Liver (tissue), 3 donors: ENCODE data around the gene LRFN5.

Experiments
- FOXA1 ChIP-seq: IDR thresholded peaks from 2 replicates; pipeline ENCODE4 v1.6.1; 2016; ENCODE audit warnings: antibody characterized with exemption
- GABPA ChIP-seq, 2 donors: IDR thresholded peaks in 1 of 2; conservative IDR thresholded peaks in 1 of 2; 2 replicates each; pipeline ENCODE4 v1.6.1; 2016; ENCODE audit warnings: antibody characterized with exemption in 2 of 2, mild to moderate bottlenecking in 1 of 2, moderate library complexity in 1 of 2
- RAD21 ChIP-seq, 2 donors: IDR thresholded peaks; 2 replicates each; pipeline ENCODE4 v1.6.1; 2016; ENCODE audit warnings: antibody characterized with exemption in 2 of 2, mild to moderate bottlenecking in 2 of 2
- RXRA ChIP-seq, 2 donors: IDR thresholded peaks; 2 replicates each; pipeline ENCODE4 v1.6.1; 2017 to 2018; ENCODE audit warnings: antibody characterized with exemption in 2 of 2, mild to moderate bottlenecking in 1 of 2
- TAF1 ChIP-seq: conservative IDR thresholded peaks from 2 replicates; pipeline ENCODE4 v1.6.1; 2016; ENCODE audit warnings: antibody characterized with exemption, mild to moderate bottlenecking
- TF ChIP-seq, protein P1 (sequence below): fragments of 150-350 bp; IDR thresholded peaks from 2 replicates; pipeline ENCODE4 v1.5.1; 2017; ENCODE audit warnings: improper control_type of control experiment, low read depth, low read length; ENCODE audit not compliant: missing input control
- TF ChIP-seq, protein P2 (sequence below): IDR thresholded peaks from 2 replicates; pipeline ENCODE4 v1.6.1; 2016; ENCODE audit warnings: antibody characterized with exemption, mild to moderate bottlenecking
- donor health status: healthy.
- donor health status: healthy.

DNA sequence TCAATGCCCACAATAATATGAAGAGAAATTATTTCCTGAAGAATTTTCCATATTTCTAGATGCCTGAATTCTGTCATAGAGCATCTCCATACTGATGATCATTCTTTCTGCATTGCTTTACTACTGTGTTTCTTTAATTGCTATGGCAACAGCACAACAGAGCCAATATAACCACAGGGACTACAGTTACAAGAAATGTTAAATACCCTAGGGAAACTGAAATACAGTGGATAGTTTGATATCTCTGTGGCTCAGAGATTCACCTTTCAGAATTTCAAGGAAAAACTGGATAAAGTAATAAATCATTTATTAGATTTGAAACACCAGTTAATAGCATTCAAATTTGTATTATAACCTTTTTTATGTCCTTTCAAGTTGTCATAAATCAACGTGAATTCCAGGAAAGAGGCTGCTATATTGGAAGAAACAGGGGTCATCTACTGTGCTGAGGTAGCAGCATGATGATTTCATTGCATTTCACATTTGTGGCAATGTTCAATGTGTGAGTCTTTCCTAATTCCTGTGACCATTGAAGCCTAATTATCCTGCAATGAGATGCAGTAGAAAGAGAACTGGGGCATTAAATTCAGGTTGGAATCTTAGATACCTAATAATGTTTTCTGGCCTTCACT, 267.1 kb downstream of the LRFN5 start:
- TF ChIP-seq, protein P1, sequence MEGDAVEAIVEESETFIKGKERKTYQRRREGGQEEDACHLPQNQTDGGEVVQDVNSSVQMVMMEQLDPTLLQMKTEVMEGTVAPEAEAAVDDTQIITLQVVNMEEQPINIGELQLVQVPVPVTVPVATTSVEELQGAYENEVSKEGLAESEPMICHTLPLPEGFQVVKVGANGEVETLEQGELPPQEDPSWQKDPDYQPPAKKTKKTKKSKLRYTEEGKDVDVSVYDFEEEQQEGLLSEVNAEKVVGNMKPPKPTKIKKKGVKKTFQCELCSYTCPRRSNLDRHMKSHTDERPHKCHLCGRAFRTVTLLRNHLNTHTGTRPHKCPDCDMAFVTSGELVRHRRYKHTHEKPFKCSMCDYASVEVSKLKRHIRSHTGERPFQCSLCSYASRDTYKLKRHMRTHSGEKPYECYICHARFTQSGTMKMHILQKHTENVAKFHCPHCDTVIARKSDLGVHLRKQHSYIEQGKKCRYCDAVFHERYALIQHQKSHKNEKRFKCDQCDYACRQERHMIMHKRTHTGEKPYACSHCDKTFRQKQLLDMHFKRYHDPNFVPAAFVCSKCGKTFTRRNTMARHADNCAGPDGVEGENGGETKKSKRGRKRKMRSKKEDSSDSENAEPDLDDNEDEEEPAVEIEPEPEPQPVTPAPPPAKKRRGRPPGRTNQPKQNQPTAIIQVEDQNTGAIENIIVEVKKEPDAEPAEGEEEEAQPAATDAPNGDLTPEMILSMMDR = no peak
- TF ChIP-seq, protein P2, sequence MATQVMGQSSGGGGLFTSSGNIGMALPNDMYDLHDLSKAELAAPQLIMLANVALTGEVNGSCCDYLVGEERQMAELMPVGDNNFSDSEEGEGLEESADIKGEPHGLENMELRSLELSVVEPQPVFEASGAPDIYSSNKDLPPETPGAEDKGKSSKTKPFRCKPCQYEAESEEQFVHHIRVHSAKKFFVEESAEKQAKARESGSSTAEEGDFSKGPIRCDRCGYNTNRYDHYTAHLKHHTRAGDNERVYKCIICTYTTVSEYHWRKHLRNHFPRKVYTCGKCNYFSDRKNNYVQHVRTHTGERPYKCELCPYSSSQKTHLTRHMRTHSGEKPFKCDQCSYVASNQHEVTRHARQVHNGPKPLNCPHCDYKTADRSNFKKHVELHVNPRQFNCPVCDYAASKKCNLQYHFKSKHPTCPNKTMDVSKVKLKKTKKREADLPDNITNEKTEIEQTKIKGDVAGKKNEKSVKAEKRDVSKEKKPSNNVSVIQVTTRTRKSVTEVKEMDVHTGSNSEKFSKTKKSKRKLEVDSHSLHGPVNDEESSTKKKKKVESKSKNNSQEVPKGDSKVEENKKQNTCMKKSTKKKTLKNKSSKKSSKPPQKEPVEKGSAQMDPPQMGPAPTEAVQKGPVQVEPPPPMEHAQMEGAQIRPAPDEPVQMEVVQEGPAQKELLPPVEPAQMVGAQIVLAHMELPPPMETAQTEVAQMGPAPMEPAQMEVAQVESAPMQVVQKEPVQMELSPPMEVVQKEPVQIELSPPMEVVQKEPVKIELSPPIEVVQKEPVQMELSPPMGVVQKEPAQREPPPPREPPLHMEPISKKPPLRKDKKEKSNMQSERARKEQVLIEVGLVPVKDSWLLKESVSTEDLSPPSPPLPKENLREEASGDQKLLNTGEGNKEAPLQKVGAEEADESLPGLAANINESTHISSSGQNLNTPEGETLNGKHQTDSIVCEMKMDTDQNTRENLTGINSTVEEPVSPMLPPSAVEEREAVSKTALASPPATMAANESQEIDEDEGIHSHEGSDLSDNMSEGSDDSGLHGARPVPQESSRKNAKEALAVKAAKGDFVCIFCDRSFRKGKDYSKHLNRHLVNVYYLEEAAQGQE = no peak
- TF ChIP-seq RAD21 (IDR thresholded peaks at IDR 0.05) (no peak), FOXA1 (no peak), GABPA (IDR thresholded peaks at IDR 0.05 in 1 of 2, conservative IDR thresholded peaks at IDR 0.05 in 1 of 2) (no peak), TAF1 (no peak), RXRA (IDR thresholded peaks at IDR 0.05) (no peak)
